Esophagus squamous epithelium (tissue), 4 donors: ENCODE data around the gene SLC25A43.

Source experiments
- CTCF ChIP-seq, 6 experiments: fragments of 450-650 bp in 4 of 6; fragments of 200-600 bp in 2 of 6; sonication (generic) in 2 of 6; IDR thresholded peaks; one replicate each; pipeline ENCODE4 v1.5.1; 2016 to 2019; ENCODE audit warnings: antibody characterized with exemption in 6 of 6, mild to moderate bottlenecking in 4 of 6, moderate library complexity in 4 of 6
- POLR2A ChIP-seq, 4 donors: fragments of 450-650 bp; IDR thresholded peaks; one replicate each; pipeline ENCODE4 v1.6.1; 2017; ENCODE audit warnings: antibody characterized with exemption in 4 of 4, mild to moderate bottlenecking in 4 of 4, moderate library complexity in 3 of 4

- no peak for TF ChIP-seq CTCF (IDR thresholded peaks at IDR 0.05)
- TF ChIP-seq POLR2A (IDR thresholded peaks at IDR 0.05): no peak
Observed at GRCh38 chrX:119389214-119389613, 9.9 kb upstream of the SLC25A43 start.
